A549 (cell line): Measurements from ENCODE around the gene PAX4.
A peak's percentile ranks its signal among the peaks of the same experiment; 100 is the strongest.

Experiments
- BHLHE40 ChIP-seq: IDR thresholded peaks from 2 replicates; pipeline ENCODE4 v1.6.1; 2012; ENCODE audit warnings: low read depth, low read length, inconsistent platforms
- CHD2 ChIP-seq: fragments of 150-350 bp; IDR thresholded peaks from 2 replicates; pipeline ENCODE4 v1.6.1; 2014; ENCODE audit warnings: low read length; ENCODE audit not compliant: partially characterized antibody
- EP300 ChIP-seq, 2 experiments: fragments of >200 bp; sonication (Bioruptor Twin); formaldehyde crosslinking; IDR thresholded peaks; 2 replicates in 1 of 2; 3 replicates in 1 of 2; pipeline ENCODE4 v1.6.1; 2016 to 2017
- KDM1A ChIP-seq: fragments of 200-600 bp; sonication (generic); IDR thresholded peaks from 2 replicates; pipeline ENCODE4 v1.6.1; 2016; ENCODE audit warnings: low read depth, mild to moderate bottlenecking
- MYC ChIP-seq: IDR thresholded peaks from 2 replicates; pipeline ENCODE4 v1.6.1; 2012; ENCODE audit warnings: mild to moderate bottlenecking, inconsistent platforms, low read length, improper control_type of control experiment, borderline replicate concordance
- POLR2A ChIP-seq: IDR thresholded peaks from 2 replicates; pipeline ENCODE4 v1.6.1; 2012; ENCODE audit warnings: mild to moderate bottlenecking, low read length
- RARB ChIP-seq: fragments of 250-450 bp; sonication (Bioruptor Pico); IDR thresholded peaks from 2 replicates; pipeline ENCODE4 v1.8.0; 2021; ENCODE audit warnings: mild to moderate bottlenecking, moderate library complexity
- TF ChIP-seq, protein P1 (sequence below): fragments of 450-650 bp; IDR thresholded peaks from 2 replicates; pipeline ENCODE4 v1.6.1; 2014; ENCODE audit warnings: antibody characterized with exemption
- TF ChIP-seq, protein P2 (sequence below): fragments of >200 bp; sonication (Bioruptor Twin); formaldehyde crosslinking; IDR thresholded peaks from 3 replicates; pipeline ENCODE4 v1.5.1; 2016
- TF ChIP-seq, protein P3 (sequence below): fragments of 200-600 bp; sonication (generic); IDR thresholded peaks from 2 replicates; pipeline ENCODE4 v1.6.1; 2016; ENCODE audit warnings: antibody characterized with exemption, mild to moderate bottlenecking, moderate library complexity
- TF ChIP-seq, protein P4 (sequence below): IDR thresholded peaks from 2 replicates; pipeline ENCODE4 v1.6.1; 2012

DNA sequence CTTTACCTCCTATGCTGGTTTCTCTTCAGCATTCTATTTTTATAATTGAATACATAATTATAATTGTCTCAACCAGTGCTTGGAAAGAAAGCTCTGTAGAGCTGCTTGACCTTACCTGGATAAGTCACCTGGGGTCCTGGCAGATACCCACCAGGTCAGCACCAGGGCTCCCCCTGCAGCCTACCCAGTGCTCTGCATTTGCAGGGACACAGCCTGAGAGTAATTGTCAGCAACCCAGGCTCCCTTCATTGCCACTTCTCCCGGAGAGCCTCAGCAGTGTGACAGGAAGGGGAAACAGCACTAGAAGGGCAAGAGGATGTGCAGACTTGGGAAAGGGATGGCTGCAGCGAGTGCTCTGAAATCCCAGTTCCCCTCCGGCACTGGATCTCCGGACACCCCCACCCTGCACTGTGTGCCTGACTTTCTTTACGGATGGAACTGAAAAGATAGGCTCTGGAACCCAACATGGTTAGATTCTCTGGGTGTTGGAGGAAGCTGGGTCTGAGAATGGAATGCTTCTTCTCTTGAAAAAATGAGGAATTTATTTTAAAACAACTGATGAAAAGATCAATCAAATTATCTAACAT is 11.4 kb upstream of the PAX4 start:
- TF ChIP-seq, protein P1, sequence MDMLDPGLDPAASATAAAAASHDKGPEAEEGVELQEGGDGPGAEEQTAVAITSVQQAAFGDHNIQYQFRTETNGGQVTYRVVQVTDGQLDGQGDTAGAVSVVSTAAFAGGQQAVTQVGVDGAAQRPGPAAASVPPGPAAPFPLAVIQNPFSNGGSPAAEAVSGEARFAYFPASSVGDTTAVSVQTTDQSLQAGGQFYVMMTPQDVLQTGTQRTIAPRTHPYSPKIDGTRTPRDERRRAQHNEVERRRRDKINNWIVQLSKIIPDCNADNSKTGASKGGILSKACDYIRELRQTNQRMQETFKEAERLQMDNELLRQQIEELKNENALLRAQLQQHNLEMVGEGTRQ: no peak
- TF ChIP-seq, protein P2, sequence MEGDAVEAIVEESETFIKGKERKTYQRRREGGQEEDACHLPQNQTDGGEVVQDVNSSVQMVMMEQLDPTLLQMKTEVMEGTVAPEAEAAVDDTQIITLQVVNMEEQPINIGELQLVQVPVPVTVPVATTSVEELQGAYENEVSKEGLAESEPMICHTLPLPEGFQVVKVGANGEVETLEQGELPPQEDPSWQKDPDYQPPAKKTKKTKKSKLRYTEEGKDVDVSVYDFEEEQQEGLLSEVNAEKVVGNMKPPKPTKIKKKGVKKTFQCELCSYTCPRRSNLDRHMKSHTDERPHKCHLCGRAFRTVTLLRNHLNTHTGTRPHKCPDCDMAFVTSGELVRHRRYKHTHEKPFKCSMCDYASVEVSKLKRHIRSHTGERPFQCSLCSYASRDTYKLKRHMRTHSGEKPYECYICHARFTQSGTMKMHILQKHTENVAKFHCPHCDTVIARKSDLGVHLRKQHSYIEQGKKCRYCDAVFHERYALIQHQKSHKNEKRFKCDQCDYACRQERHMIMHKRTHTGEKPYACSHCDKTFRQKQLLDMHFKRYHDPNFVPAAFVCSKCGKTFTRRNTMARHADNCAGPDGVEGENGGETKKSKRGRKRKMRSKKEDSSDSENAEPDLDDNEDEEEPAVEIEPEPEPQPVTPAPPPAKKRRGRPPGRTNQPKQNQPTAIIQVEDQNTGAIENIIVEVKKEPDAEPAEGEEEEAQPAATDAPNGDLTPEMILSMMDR: peak; percentile 35; the same call in 2 of the 3 replicates
- TF ChIP-seq CHD2: no peak
- TF ChIP-seq, protein P3, sequence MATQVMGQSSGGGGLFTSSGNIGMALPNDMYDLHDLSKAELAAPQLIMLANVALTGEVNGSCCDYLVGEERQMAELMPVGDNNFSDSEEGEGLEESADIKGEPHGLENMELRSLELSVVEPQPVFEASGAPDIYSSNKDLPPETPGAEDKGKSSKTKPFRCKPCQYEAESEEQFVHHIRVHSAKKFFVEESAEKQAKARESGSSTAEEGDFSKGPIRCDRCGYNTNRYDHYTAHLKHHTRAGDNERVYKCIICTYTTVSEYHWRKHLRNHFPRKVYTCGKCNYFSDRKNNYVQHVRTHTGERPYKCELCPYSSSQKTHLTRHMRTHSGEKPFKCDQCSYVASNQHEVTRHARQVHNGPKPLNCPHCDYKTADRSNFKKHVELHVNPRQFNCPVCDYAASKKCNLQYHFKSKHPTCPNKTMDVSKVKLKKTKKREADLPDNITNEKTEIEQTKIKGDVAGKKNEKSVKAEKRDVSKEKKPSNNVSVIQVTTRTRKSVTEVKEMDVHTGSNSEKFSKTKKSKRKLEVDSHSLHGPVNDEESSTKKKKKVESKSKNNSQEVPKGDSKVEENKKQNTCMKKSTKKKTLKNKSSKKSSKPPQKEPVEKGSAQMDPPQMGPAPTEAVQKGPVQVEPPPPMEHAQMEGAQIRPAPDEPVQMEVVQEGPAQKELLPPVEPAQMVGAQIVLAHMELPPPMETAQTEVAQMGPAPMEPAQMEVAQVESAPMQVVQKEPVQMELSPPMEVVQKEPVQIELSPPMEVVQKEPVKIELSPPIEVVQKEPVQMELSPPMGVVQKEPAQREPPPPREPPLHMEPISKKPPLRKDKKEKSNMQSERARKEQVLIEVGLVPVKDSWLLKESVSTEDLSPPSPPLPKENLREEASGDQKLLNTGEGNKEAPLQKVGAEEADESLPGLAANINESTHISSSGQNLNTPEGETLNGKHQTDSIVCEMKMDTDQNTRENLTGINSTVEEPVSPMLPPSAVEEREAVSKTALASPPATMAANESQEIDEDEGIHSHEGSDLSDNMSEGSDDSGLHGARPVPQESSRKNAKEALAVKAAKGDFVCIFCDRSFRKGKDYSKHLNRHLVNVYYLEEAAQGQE: no peak
- TF ChIP-seq, protein P4, sequence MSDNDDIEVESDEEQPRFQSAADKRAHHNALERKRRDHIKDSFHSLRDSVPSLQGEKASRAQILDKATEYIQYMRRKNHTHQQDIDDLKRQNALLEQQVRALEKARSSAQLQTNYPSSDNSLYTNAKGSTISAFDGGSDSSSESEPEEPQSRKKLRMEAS: no peak
- no peak for TF ChIP-seq MYC
- TF ChIP-seq EP300 (IDR thresholded peaks at IDR 0.05): no peak
- TF ChIP-seq POLR2A: no peak
- no peak for TF ChIP-seq BHLHE40
- TF ChIP-seq RARB (CRISPR knock-in tag): no peak
- no peak for TF ChIP-seq KDM1A
